Measurements from ENCODE around the gene IRF2.

DNA sequence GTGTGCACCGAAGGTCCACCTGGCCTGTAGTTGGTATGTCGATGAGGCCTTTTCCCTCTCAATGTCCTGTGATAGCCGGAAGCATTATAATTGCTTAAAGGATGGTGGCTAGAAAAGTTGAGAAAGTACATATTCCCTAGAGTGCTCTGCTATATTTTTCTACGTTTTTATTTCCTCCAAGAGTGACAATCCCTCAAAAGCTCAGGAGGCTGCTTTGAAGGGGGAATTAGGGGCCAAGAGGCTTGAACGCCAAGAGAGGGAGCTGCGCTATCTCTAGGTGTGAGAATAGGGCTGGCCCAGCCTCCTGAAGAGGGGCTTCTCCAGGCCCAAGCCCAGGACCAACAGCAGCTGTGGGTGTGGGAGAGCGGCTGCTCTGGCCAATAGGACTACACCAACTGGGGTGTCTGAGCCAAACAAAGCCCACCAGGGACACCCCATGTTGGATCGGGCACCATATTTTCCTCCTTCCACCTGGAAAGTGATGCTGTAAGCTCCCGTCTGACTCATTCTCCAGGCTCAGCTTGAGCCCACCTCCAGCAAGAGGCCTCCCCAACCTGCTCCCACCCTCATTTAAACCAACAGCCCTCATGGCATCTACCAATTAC is 124.0 kb downstream of the IRF2 start:
- TF ChIP-seq EZH2 (IDR thresholded peaks at IDR 0.05; ENCODE audit: low read length) = no peak
- TF ChIP-seq, protein P1, sequence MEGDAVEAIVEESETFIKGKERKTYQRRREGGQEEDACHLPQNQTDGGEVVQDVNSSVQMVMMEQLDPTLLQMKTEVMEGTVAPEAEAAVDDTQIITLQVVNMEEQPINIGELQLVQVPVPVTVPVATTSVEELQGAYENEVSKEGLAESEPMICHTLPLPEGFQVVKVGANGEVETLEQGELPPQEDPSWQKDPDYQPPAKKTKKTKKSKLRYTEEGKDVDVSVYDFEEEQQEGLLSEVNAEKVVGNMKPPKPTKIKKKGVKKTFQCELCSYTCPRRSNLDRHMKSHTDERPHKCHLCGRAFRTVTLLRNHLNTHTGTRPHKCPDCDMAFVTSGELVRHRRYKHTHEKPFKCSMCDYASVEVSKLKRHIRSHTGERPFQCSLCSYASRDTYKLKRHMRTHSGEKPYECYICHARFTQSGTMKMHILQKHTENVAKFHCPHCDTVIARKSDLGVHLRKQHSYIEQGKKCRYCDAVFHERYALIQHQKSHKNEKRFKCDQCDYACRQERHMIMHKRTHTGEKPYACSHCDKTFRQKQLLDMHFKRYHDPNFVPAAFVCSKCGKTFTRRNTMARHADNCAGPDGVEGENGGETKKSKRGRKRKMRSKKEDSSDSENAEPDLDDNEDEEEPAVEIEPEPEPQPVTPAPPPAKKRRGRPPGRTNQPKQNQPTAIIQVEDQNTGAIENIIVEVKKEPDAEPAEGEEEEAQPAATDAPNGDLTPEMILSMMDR (optimal IDR thresholded peaks at IDR 0.05 in 1 of 3, IDR thresholded peaks at IDR 0.05 in 1 of 3, conservative IDR thresholded peaks at IDR 0.05 in 1 of 3; ENCODE audit: extremely low read depth in 1 of 3, insufficient read depth in 2 of 3, low read length in 3 of 3) = no peak
